GM12878 (cell line): ENCODE results near the gene NEK7. TPM values are rescaled to one million over a fixed set of nuclear protein-coding genes. Genes with fewer than 3 reads are reported as not detected.

ENCODE experiments used
- ATAC-seq: fragments of 200-7000 bp; cut with Tn5 transposase; 3 replicates; pipeline ENCODE4 v1.9.1; 2020; ENCODE audit warnings: mild to moderate bottlenecking, moderate library complexity
- BruUV-seq: library from RNA; stranded (reverse); fragments of 400-500 nt; replicated peaks from 2 replicates; lab custom pipeline; 2021; lab: Mats Ljungman, UMichigan
- CTCF ChIA-PET: fragments of 300-600 bp; sonication (Branson Sonifier 250); formaldehyde crosslinking; extraction: SDS; loops from one replicate; lab custom pipeline; 2021; ENCODE audit warnings: inconsistent platforms; lab: Yijun Ruan, JAX
- POLR2A ChIA-PET: fragments of 350-600 bp; formaldehyde crosslinking; extraction: SDS; loops from one replicate; lab custom pipeline; 2021; ENCODE audit warnings: inconsistent platforms; lab: Charles Lee
- RAD21 ChIA-PET: fragments of 300-600 bp; sonication (Branson Sonifier 250); formaldehyde crosslinking; loops from one replicate; lab custom pipeline; 2023; ENCODE audit warnings: antibody characterized with exemption; ENCODE audit not compliant: unreplicated experiment; lab: Charles Lee
- SMC1A ChIA-PET: fragments of 300-600 bp; sonication (Branson Sonifier 250); formaldehyde crosslinking; loops from one replicate; lab custom pipeline; 2023; ENCODE audit not compliant: unreplicated experiment, uncharacterized antibody; lab: Charles Lee
- DNase-seq: peaks from one replicate; pipeline ENCODE4 v3.0.0-alpha.2; 2011; ENCODE audit warnings: low read depth, low spot score
- FAIRE-seq: peaks from 3 replicates; lab custom pipeline; 2011; peaks lifted over from hg19 to GRCh38; lab: Jason Lieb, UNC
- H2AFZ ChIP-seq: 2 replicates; pipeline ENCODE4 v1.6.0; 2011; ENCODE audit warnings: low read depth, low read length, control low read depth; ENCODE audit not compliant: control insufficient read depth
- H3K27ac ChIP-seq: 2 replicates; pipeline ENCODE4 v1.5.1; 2011; ENCODE audit warnings: control low read depth; ENCODE audit not compliant: control insufficient read depth, insufficient read depth
- H3K27me3 ChIP-seq, 2 experiments: replicated peaks in 1 of 2; 2 replicates each; pipeline versions ENCODE4 v1.6.0 to v1.6.1; 2011; ENCODE audit warnings: low read length in 1 of 2; ENCODE audit not compliant: control insufficient read depth in 2 of 2, insufficient read depth in 2 of 2
- H3K36me3 ChIP-seq, 2 experiments: 2 replicates each; pipeline ENCODE4 v1.5.1; 2011; ENCODE audit warnings: low read length in 1 of 2; ENCODE audit not compliant: control insufficient read depth in 2 of 2, insufficient read depth in 2 of 2
- H3K4me1 ChIP-seq: 2 replicates; pipeline ENCODE4 v1.6.1; 2011; ENCODE audit warnings: mild to moderate bottlenecking, low read length, moderate library complexity, mixed read lengths; ENCODE audit not compliant: control insufficient read depth, insufficient read depth
- H3K4me2 ChIP-seq: 2 replicates; pipeline ENCODE4 v1.6.0; 2011; ENCODE audit warnings: control low read depth; ENCODE audit not compliant: control insufficient read depth, insufficient read depth
- H3K4me3 ChIP-seq: fragments of 200-600 bp; sonication (generic); 2 replicates; pipeline ENCODE4 v1.5.1; 2016
- H3K79me2 ChIP-seq: 2 replicates; pipeline ENCODE4 v1.6.0; 2011; ENCODE audit warnings: low read length; ENCODE audit not compliant: control insufficient read depth, insufficient read depth
- H3K9ac ChIP-seq: 2 replicates; pipeline ENCODE4 v1.8.0; 2011; ENCODE audit warnings: low read length, control low read depth, mixed read lengths; ENCODE audit not compliant: control insufficient read depth, insufficient read depth
- H3K9me3 ChIP-seq: replicated peaks from 3 replicates; pipeline ENCODE4 v1.5.1; 2011; ENCODE audit warnings: mild to moderate bottlenecking, low read length; ENCODE audit not compliant: control insufficient read depth, insufficient read depth
- H4K20me1 ChIP-seq: 2 replicates; pipeline ENCODE4 v1.6.0; 2011; ENCODE audit not compliant: control insufficient read depth, insufficient read depth
- CTCF ChIP-seq, 3 experiments: IDR thresholded peaks in 2 of 3; conservative IDR thresholded peaks in 1 of 3; 2 replicates each; pipeline ENCODE4 v1.5.1; 2011; ENCODE audit warnings: low read depth in 3 of 3, low read length in 3 of 3, mild to moderate bottlenecking in 3 of 3, control low read depth in 2 of 3, moderate library complexity in 2 of 3, inconsistent platforms in 1 of 3, mixed read lengths in 1 of 3; ENCODE audit not compliant: control insufficient read depth in 2 of 3, insufficient read depth in 1 of 3; ENCODE audit errors: extremely low read depth in 1 of 3
- NR2F1 ChIP-seq: fragments of 450-650 bp; conservative IDR thresholded peaks from 2 replicates; pipeline ENCODE4 v1.6.1; 2017; ENCODE audit warnings: mild to moderate bottlenecking
- RAD21 ChIP-seq: IDR thresholded peaks from 2 replicates; pipeline ENCODE4 v1.6.1; 2011; ENCODE audit warnings: mild to moderate bottlenecking, low read depth, low read length, moderate library complexity; ENCODE audit not compliant: insufficient read depth
- WGBS: methylation state at CpG from one replicate; pipeline ENCODE4 v1.1.6; 2016; ENCODE audit warnings: low lambda C conversion rate; ENCODE audit not compliant: insufficient replicate concordance, insufficient coverage; ENCODE audit errors: missing lambda C conversion rate; 5-methylcytosine and 5-hydroxymethylcytosine counted together
- in situ Hi-C: fragments of 300-500 bp; cut with MboI; formaldehyde crosslinking; loops from 9 replicates; pipeline ENCODE4 v1.14.3; 2018; ENCODE audit warnings: mixed read lengths
- intact Hi-C: fragments of 100-400 bp; cut with micrococcal nuclease; formaldehyde crosslinking; loops from one replicate; pipeline ENCODE4 v1.14.2; 2022; ENCODE audit not compliant: unreplicated experiment
- polyA plus RNA-seq, 11 experiments: library from polyadenylated mRNA; depleted of rRNA in 4 of 11; unstranded in 6 of 11; stranded (reverse) in 5 of 11; fragments of >200 nt; fragmentation: Nextera tagmentation in 4 of 11; fragmentation: Illumina TruSeq in 1 of 11; extraction: Ambion mirVana in 4 of 11; extraction: Trizol in 1 of 11; gene quantifications; 1 replicate in 1 of 11; 2 replicates in 10 of 11; pipeline versions ENCODE4 v1.2.1 to v1.2.3, GENCODE V29; 2011 to 2016; ENCODE audit warnings: inconsistent platforms in 2 of 11, missing spikeins in 2 of 11, low read depth in 1 of 11
- total RNA-seq, 4 experiments: library from RNA; depleted of rRNA in 3 of 4; stranded (reverse); fragments of >200 nt in 3 of 4; fragmentation: Illumina TruSeq in 1 of 4; extraction: Trizol in 1 of 4; gene quantifications; 2 replicates each; pipeline versions ENCODE4 v1.2.1 to v1.2.3, GENCODE V29; 2013 to 2021
- TF ChIP-seq, protein P1 (sequence below): fragments of 450-650 bp; IDR thresholded peaks from 2 replicates; pipeline ENCODE4 v1.6.1; 2016; ENCODE audit warnings: mild to moderate bottlenecking

Gene NEK7
- total and polyA plus RNA-seq, 10 of the 15 experiments (the other 5 are each of a cell fraction or from before 2014, with no cell fraction given), result 9.4 to 77.7 (median 24.0) TPM

DNA sequence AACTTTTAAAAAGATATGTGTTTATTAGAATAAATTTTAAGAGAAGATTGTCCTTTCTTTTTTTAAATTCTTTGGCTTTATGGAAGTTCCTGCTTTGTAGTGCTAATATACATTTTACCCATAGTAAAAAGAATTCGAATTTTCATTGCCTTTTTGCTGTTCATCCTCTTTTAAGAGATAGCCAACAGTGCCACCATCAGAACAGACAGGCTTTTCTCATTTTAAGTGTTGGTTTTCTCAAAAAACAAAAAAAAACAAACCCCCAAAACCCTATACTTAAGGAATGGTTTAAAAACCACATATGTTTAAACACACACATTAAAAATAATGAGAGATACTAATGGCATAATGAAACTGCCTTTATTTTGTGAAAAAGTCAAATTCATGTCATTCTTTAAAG is 118.8 kb downstream of the NEK7 start:
- intact Hi-C loops (loop anchor here (5.0 kb wide), 1 partner anchor 188 kb away; no protein-coding TSS in a partner anchor), in situ Hi-C loops (no loop called here)
- FAIRE-seq (no peak), ATAC-seq (no peak), DNase-seq (no peak)
- TF ChIP-seq CTCF (IDR thresholded peaks at IDR 0.05 in 2 of 3, conservative IDR thresholded peaks at IDR 0.05 in 1 of 3; ENCODE audit: control insufficient read depth in 2 of 3, extremely low read depth in 1 of 3, insufficient read depth in 1 of 3, low read depth in 3 of 3, low read length in 3 of 3) (peak in 1 of 3 experiments; percentile 18; a peak in 1 of 6 replicates), NR2F1 (no peak), RAD21 (peak; percentile 48)
- TF ChIP-seq, protein P1, sequence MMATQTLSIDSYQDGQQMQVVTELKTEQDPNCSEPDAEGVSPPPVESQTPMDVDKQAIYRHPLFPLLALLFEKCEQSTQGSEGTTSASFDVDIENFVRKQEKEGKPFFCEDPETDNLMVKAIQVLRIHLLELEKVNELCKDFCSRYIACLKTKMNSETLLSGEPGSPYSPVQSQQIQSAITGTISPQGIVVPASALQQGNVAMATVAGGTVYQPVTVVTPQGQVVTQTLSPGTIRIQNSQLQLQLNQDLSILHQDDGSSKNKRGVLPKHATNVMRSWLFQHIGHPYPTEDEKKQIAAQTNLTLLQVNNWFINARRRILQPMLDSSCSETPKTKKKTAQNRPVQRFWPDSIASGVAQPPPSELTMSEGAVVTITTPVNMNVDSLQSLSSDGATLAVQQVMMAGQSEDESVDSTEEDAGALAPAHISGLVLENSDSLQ, result no peak
- BruUV-seq, result no TSS peak
- no peak overlapping the region for H3K4me2 ChIP-seq
- 94% methylated on average over 1 of the region's 1 CpG for WGBS
- CTCF ChIA-PET, result interaction anchor here (1.7 to 2.6 kb wide), 2 partner anchors 11 to 14 kb away, joined by 5 to 11 read pairs; no protein-coding TSS in a partner anchor
- H4K20me1 ChIP-seq, result no peaks in the 10 kb centered on the region
- H2AFZ ChIP-seq, result no peak overlapping the region
- H3K4me1 ChIP-seq, result no peaks in the 10 kb centered on the region
- POLR2A ChIA-PET, result no interaction called here
- H3K4me3 ChIP-seq, result no peak overlapping the region
- H3K9ac ChIP-seq, result no peak overlapping the region
- H3K79me2 ChIP-seq, result no peaks in the 10 kb centered on the region
- SMC1A ChIA-PET, result interaction anchor here (0.6 to 1.8 kb wide), 5 partner anchors 13 to 419 kb away, joined by 3 to 6 read pairs (median 3); no protein-coding TSS in a partner anchor
- H3K9me3 ChIP-seq, result no peaks in the 10 kb centered on the region
- no peak overlapping the region for H3K27ac ChIP-seq
- RAD21 ChIA-PET, result no interaction called here
- no peaks in the 10 kb centered on the region for H3K36me3 ChIP-seq
- H3K27me3 ChIP-seq, result no peaks in the 10 kb centered on the region
